ENCODE results near the gene SLC9A1. TPM values are rescaled to one million over a fixed set of nuclear protein-coding genes. Genes with fewer than 3 reads are reported as not detected.

Gene SLC9A1
- total RNA-seq, 1 donor from 2014 or later = 1.8 TPM

- Histone ChIP-seq H3F3A (ENCODE audit: low read depth) (no peaks in the 10 kb centered on the region), H3K9me3 (ENCODE audit: low read depth) (no peaks in the 10 kb centered on the region), H3K4me1 (peaks cover 16% of the 10 kb centered on the region), H3K79me2 (ENCODE audit: low read depth) (no peaks in the 10 kb centered on the region), H3K4me3 (no peak overlapping the region), H4K20me1 (ENCODE audit: low read depth) (no peaks in the 10 kb centered on the region), H2AFZ (replicated peaks) (no peak overlapping the region), H3K9ac (no peak overlapping the region), H3K27me3 (no peaks in the 10 kb centered on the region), H3K4me2 (no peak overlapping the region), H3K27ac (no peak overlapping the region), H3K36me3 (no peaks in the 10 kb centered on the region)
- no peak overlapping the region for H3K4me3 Mint-ChIP-seq
- peaks cover 51% of the 10 kb centered on the region for H3K4me1 Mint-ChIP-seq
- DNase-seq (ENCODE audit: low spot score) = no peak
- peak overlapping the region; percentile 37 for H3K27ac Mint-ChIP-seq
- H3K27me3 Mint-ChIP-seq (ENCODE audit: insufficient read depth, low read depth) = peaks cover 3% of the 10 kb centered on the region
- H3K9me3 Mint-ChIP-seq = no peaks in the 10 kb centered on the region
- no peak for TF ChIP-seq EZH2phosphoT487 (IDR thresholded peaks at IDR 0.05)
- TF ChIP-seq, protein P1, sequence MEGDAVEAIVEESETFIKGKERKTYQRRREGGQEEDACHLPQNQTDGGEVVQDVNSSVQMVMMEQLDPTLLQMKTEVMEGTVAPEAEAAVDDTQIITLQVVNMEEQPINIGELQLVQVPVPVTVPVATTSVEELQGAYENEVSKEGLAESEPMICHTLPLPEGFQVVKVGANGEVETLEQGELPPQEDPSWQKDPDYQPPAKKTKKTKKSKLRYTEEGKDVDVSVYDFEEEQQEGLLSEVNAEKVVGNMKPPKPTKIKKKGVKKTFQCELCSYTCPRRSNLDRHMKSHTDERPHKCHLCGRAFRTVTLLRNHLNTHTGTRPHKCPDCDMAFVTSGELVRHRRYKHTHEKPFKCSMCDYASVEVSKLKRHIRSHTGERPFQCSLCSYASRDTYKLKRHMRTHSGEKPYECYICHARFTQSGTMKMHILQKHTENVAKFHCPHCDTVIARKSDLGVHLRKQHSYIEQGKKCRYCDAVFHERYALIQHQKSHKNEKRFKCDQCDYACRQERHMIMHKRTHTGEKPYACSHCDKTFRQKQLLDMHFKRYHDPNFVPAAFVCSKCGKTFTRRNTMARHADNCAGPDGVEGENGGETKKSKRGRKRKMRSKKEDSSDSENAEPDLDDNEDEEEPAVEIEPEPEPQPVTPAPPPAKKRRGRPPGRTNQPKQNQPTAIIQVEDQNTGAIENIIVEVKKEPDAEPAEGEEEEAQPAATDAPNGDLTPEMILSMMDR (IDR thresholded peaks at IDR 0.05) = no peak
- no peak for TF ChIP-seq EZH2 (IDR thresholded peaks at IDR 0.05)
- peaks cover 4% of the 10 kb centered on the region for H3K36me3 Mint-ChIP-seq
Measured at GRCh38 chr1:27117733-27118439, 37.0 kb downstream of the SLC9A1 start.

- TF ChIP-seq, protein P1 (IDR thresholded peaks at IDR 0.05) = no peak
- TF ChIP-seq EZH2phosphoT487 (IDR thresholded peaks at IDR 0.05) (no peak), EZH2 (IDR thresholded peaks at IDR 0.05) (no peak)
- H3K27me3 ChIP-seq = no peaks in the 10 kb centered on the region
- Mint-ChIP-seq H3K27me3 (ENCODE audit: insufficient read depth, low read depth) (no peaks in the 10 kb centered on the region), H3K9me3 (no peaks in the 10 kb centered on the region), H3K4me1 (peaks cover 47% of the 10 kb centered on the region), H3K4me3 (no peak overlapping the region), H3K36me3 (peaks cover 4% of the 10 kb centered on the region), H3K27ac (no peak overlapping the region)
- no peaks in the 10 kb centered on the region for H3K9me3 ChIP-seq (ENCODE audit: low read depth)
- no peaks in the 10 kb centered on the region for H3F3A ChIP-seq (ENCODE audit: low read depth)
- no peaks in the 10 kb centered on the region for H3K36me3 ChIP-seq
- H3K27ac ChIP-seq = no peak overlapping the region
- H3K4me3 ChIP-seq = no peak overlapping the region
- H4K20me1 ChIP-seq (ENCODE audit: low read depth) = no peaks in the 10 kb centered on the region
- H3K4me1 ChIP-seq = peaks cover 16% of the 10 kb centered on the region
- H3K79me2 ChIP-seq (ENCODE audit: low read depth) = no peaks in the 10 kb centered on the region
- no peak for DNase-seq (ENCODE audit: low spot score)
- H2AFZ ChIP-seq (replicated peaks) = no peak overlapping the region
- H3K9ac ChIP-seq = no peak overlapping the region
- H3K4me2 ChIP-seq = no peak overlapping the region
Measured at GRCh38 chr1:27116697-27117096, 38.2 kb downstream of the SLC9A1 start.

GRCh38 chr1:27116232-27116631, 38.7 kb downstream of the SLC9A1 start:
- Histone ChIP-seq H2AFZ (replicated peaks) (no peak overlapping the region), H3K36me3 (no peaks in the 10 kb centered on the region), H3K4me1 (peaks cover 16% of the 10 kb centered on the region), H3K27me3 (no peaks in the 10 kb centered on the region), H3K9ac (no peak overlapping the region), H3K27ac (no peak overlapping the region), H4K20me1 (ENCODE audit: low read depth) (no peaks in the 10 kb centered on the region), H3K4me2 (no peak overlapping the region), H3F3A (ENCODE audit: low read depth) (no peaks in the 10 kb centered on the region), H3K4me3 (no peak overlapping the region), H3K79me2 (ENCODE audit: low read depth) (no peaks in the 10 kb centered on the region), H3K9me3 (ENCODE audit: low read depth) (no peaks in the 10 kb centered on the region)
- H3K36me3 Mint-ChIP-seq = peaks cover 4% of the 10 kb centered on the region
- H3K27me3 Mint-ChIP-seq (ENCODE audit: insufficient read depth, low read depth) = no peaks in the 10 kb centered on the region
- H3K4me1 Mint-ChIP-seq = peaks cover 45% of the 10 kb centered on the region
- no peaks in the 10 kb centered on the region for H3K9me3 Mint-ChIP-seq
- DNase-seq (ENCODE audit: low spot score) = no peak
- H3K27ac Mint-ChIP-seq = no peak overlapping the region
- TF ChIP-seq EZH2 (IDR thresholded peaks at IDR 0.05) (no peak), EZH2phosphoT487 (IDR thresholded peaks at IDR 0.05) (no peak)
- TF ChIP-seq, protein P1 (IDR thresholded peaks at IDR 0.05) = no peak
- H3K4me3 Mint-ChIP-seq = no peak overlapping the region

Measured in neural progenitor cell (in vitro differentiated cells).